Lower lobe of right lung (tissue), 2 donors: ENCODE measurements around the gene METTL26. TPM values are rescaled to one million over a fixed set of nuclear protein-coding genes. Genes with fewer than 3 reads are reported as not detected.

Experiments used
- ATAC-seq, 2 donors: fragments of 200-7000 bp; cut with Tn5 transposase; one replicate each; pipeline ENCODE4 v1.9.1; 2020 to 2022; ENCODE audit warnings: mild to moderate bottlenecking in 2 of 2, moderate library complexity in 2 of 2
- DNase-seq: peaks from one replicate; pipeline ENCODE4 v3.0.0-alpha.2; 2020
- H3K27ac ChIP-seq: fragments of 200-600 bp; one replicate; pipeline ENCODE4 v1.8.0; 2022
- H3K27me3 ChIP-seq: fragments of 200-600 bp; one replicate; pipeline ENCODE4 v1.8.0; 2022; ENCODE audit warnings: low read depth
- H3K36me3 ChIP-seq: fragments of 200-600 bp; one replicate; pipeline ENCODE4 v1.8.0; 2022; ENCODE audit warnings: mild to moderate bottlenecking
- H3K4me1 ChIP-seq: fragments of 200-600 bp; one replicate; pipeline ENCODE4 v1.8.0; 2022
- H3K4me3 ChIP-seq: fragments of 200-600 bp; one replicate; pipeline ENCODE4 v1.8.0; 2022; ENCODE audit warnings: mild to moderate bottlenecking
- H3K9me3 ChIP-seq: fragments of 200-600 bp; one replicate; pipeline ENCODE4 v1.8.0; 2022
- CTCF ChIP-seq: fragments of 200-600 bp; IDR thresholded peaks from one replicate; pipeline ENCODE4 v1.8.0; 2022; ENCODE audit warnings: antibody characterized with exemption, mild to moderate bottlenecking
- intact Hi-C: fragments of 100-400 bp; cut with DNase I; formaldehyde crosslinking; loops from one replicate; pipeline ENCODE4 v1.11.0; 2022
- total RNA-seq: library from RNA; stranded (reverse); fragmentation: NEBNext Ultra II Directional; extraction: Animal tissue kit (Norgen Biotek cat#: 25700); gene quantifications from one replicate; pipeline ENCODE4 v1.2.1, GENCODE V29; 2021
- donor health status: DM: no; HTN: yes; CAD: no; lungs with severe emphysema.

METTL26 gene
- total RNA-seq, 1 donor from 2014 or later: 63.1 TPM

- DNase-seq: peak; percentile 76
- no peak for TF ChIP-seq CTCF
- H3K27ac ChIP-seq: peak overlapping the region; percentile 53
Observed at GRCh38 chr16:645852-646678, 10.0 kb upstream of the METTL26 start.

GRCh38 chr16:644556-644955 is 8.5 kb upstream of the METTL26 start:
- peaks cover 53% of the 10 kb centered on the region for H3K4me1 ChIP-seq
- H3K27me3 ChIP-seq: no peaks in the 10 kb centered on the region
- no peak for TF ChIP-seq CTCF
- no peak overlapping the region for H3K27ac ChIP-seq
- H3K9me3 ChIP-seq: no peaks in the 10 kb centered on the region
- intact Hi-C loops: no loop called here
- H3K4me3 ChIP-seq: no peak overlapping the region
- no peaks in the 10 kb centered on the region for H3K36me3 ChIP-seq
- DNase-seq (no peak), ATAC-seq (no peak)

More at GRCh38 chr16:645852-646678, 10.0 kb upstream of the METTL26 start:
- H3K4me3 ChIP-seq: no peak overlapping the region
- H3K27me3 ChIP-seq: no peaks in the 10 kb centered on the region
- intact Hi-C loops: no loop called here
- H3K36me3 ChIP-seq: no peaks in the 10 kb centered on the region
- H3K9me3 ChIP-seq: no peaks in the 10 kb centered on the region
- H3K4me1 ChIP-seq: peaks cover 62% of the 10 kb centered on the region
- no peak for ATAC-seq

GRCh38 chr16:643050-643368 is 6.9 kb upstream of the METTL26 start:
- no peaks in the 10 kb centered on the region for H3K27me3 ChIP-seq
- H3K9me3 ChIP-seq: no peaks in the 10 kb centered on the region
- H3K4me1 ChIP-seq: peaks cover 47% of the 10 kb centered on the region
- H3K4me3 ChIP-seq: peak overlapping the region; percentile 86
- TF ChIP-seq CTCF: no peak
- ATAC-seq (no peak), DNase-seq (no peak)
- intact Hi-C loops: no loop called here
- H3K36me3 ChIP-seq: no peaks in the 10 kb centered on the region
- H3K27ac ChIP-seq: peak overlapping the region; percentile 89

GRCh38 chr16:642189-643049 is 6.3 kb upstream of the METTL26 start:
- no peaks in the 10 kb centered on the region for H3K27me3 ChIP-seq
- H3K4me1 ChIP-seq: peaks cover 47% of the 10 kb centered on the region
- peak; percentile 71 to 76 for ATAC-seq
- no peak for TF ChIP-seq CTCF
- peak overlapping the region; percentile 86 for H3K4me3 ChIP-seq
- H3K9me3 ChIP-seq: no peaks in the 10 kb centered on the region
- peak overlapping the region; percentile 89 for H3K27ac ChIP-seq
- intact Hi-C loops: no loop called here
- peak; percentile 85 for DNase-seq
- no peaks in the 10 kb centered on the region for H3K36me3 ChIP-seq

- Histone ChIP-seq H3K4me1 (peaks cover 44% of the 10 kb centered on the region), H3K27me3 (no peaks in the 10 kb centered on the region), H3K4me3 (peak within 1 kb of the TSS; percentile 86), H3K9me3 (no peaks in the 10 kb centered on the region), H3K27ac (peak within 1 kb of the TSS; percentile 89), H3K36me3 (no peaks in the 10 kb centered on the region)
- DNase-seq (peak; percentile 93), ATAC-seq (peak; percentile 75)
- intact Hi-C loops: no loop called here
- TF ChIP-seq CTCF: no peak
Observed at GRCh38 chr16:641326-642188, 5.5 kb upstream of the METTL26 start, which contains the start of gene MCRIP2. MCRIP2 (plus strand) TSS chr16:641828; CDS start chr16:641992, 164 bp downstream.
